GM18505 (cell line): ENCODE measurements around the gene NOPCHAP1.
"Not testable (repeated sequence)": the region's sequence is repeated elsewhere in the genome, so short reads cannot be mapped to it uniquely, and the experiment has no call there.

Experiments
- ATAC-seq: cut with Tn5 transposase; IDR thresholded peaks from one replicate; pipeline ENCODE4 v1.9.1; 2021; ENCODE audit not compliant: unreplicated experiment
- POLR2A ChIP-seq: IDR thresholded peaks from 4 replicates; pipeline ENCODE4 v1.6.1; 2011; ENCODE audit warnings: borderline replicate concordance; ENCODE audit not compliant: insufficient read depth, insufficient read length; ENCODE audit errors: extremely low read depth

NOPCHAP1 gene

DNA sequence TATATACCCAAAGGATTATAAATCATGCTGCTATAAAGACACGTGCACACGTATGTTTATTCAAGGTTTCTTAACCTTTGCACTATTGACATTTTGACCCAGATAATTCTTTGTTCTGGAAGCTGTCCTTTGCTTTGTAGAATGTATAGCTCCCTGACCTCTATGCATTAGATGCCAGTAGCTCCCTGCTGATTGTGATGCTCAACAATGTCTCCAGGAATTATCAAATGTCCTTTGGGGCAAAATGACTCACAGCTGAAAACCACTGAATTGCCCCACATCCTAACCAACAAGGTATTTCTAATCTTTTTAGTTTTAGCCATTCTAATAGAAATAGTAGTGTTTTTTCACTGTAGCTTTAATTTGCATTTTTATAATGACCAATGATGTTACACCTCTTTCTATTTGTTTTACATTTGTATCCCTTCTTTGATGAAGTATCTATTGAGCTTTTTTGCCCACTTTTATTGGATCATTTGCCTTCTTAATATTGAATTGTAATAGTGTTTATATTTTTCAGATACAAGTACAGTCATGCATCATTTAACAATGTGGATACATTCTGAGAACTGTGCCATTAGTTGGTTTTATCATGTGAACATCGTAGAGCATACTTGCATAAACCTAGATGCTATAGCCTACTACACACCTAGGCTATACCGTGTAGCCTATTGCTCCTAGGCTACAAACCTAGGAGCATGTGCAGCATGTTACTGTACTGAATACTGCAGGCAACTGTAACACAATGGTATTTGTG, 10.4 kb upstream of the NOPCHAP1 start:
- no peak for ATAC-seq
- TF ChIP-seq POLR2A = no peak

DNA sequence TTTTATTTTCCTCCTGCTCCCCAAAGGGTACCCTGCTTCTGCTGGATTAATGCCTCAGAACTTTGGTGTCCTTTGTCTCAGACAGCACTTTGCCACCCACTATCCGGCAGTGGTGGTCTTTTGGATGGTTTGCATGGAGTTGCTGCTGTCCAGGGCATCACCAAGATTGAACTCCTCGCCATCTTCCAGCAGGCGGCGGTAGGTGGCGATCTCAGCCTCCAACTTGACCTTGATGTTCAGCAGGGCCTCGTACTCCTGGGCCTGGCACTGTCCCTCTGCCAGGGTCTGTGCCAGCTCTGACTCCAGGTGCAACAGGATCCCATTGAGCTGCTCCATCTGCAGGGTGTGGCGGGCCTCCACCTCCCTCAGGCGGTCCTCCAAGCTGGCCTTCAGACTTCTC, 9.4 kb upstream of the NOPCHAP1 start:
- no peak for TF ChIP-seq POLR2A

DNA sequence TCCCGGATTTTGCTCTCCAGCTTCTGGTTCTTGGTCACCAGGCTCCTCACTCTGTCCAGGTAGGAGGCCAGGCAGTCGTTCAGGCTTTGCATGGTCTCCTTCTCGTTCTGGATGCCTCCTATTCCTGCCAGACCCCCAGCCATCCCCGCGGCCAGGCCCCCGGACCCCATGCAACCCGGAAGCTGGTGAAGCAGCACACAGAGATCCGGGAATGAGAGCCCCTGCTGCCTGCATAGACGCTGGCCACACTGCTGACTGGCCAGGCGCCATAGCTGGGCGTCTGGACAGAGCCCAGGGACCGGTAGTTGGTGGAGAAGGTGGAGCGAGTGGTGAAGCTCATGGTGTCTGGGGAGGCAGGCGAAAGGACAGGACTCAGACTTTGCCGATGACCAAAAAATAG, 8.4 kb upstream of the NOPCHAP1 start:
- not testable (repeated sequence) for ATAC-seq

More for the DNA sequence above, 9.4 kb upstream of the NOPCHAP1 start:
- no peak for ATAC-seq

DNA sequence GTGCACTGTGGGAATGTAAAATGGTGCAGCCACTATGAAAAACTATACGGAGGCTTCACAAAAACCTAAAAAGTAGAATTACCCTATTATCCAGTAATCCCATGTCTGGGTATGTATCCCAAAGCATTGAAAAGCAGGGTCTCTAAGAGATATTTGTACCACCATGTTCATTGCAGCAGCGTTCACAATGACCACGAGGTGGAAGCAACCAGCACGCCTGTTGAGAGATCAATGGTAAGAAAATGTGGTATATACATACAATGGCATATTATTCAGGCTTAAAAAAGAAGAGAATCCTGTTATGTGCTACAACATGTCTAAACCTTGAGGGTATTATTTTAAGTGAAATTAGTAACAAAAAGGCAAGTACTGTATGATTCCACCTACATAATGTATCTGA, 910 bp upstream of the NOPCHAP1 start:
- no peak for TF ChIP-seq POLR2A
- ATAC-seq = no peak

DNA sequence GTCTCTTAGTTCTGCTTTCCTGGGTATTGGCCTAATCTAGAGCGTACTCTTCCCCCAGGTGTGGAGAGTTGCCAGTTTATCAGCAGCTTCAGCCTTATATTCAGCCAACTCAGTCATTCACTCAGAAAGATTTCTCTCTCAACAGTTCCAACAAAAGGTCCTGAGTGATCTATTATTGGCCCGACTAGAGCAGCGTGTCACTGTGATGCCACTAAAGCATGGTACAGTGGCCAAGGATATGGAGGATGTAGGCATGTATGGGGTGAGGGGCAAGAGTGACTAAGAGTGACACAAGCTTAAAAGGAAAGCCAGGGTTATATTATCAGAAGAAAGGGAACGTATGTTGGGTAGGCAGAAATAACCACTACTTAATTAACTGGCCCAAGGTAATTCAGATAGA, 4.8 kb downstream of the NOPCHAP1 start:
- ATAC-seq = no peak

DNA sequence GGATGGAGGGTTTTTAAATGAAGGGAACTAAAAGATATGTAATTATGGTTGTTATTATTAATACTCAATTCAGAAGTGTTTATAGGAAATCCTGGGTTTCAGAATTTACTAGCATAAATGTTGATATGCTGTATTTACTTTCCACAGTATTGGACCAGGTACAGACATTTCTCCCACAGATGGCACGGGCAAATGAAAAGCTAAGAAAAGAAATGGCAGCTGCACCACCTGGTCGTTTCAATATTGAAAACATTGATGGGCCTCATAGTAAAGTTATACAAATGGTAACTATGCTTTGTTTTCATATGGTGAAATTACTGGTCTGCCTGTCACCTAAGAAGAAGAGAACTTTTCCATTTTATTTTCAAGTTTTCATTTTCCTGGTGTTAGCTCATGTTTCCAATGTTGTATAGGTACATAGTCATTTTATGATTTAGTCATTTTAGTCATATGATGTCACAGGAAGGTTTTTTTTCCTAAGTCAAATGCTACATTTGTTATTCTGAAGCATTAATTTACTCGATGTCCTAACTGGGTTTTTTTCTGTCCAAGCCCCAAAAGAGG, 5.5 kb downstream of the NOPCHAP1 start:
- TF ChIP-seq POLR2A = no peak
- no peak for ATAC-seq

More for the DNA sequence above, 4.8 kb downstream of the NOPCHAP1 start:
- no peak for TF ChIP-seq POLR2A

DNA sequence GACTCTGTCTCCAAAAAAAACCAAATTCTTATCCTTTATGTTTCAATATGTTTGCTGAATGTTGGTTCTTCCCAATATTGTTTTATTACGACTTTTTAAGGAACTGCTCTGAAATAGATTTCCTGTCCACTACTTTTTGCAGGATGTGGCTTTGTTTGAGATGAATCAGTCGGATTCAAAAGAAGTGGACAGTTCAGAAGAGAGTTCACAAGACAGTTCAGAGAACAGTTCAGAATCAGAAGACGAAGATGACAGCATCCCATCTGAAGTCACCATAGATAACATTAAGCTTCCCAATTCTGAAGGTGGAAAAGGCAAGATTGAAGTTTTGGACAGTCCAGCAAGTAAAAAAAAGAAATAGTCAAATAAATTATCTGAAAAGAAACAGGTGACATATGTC, 8.2 kb downstream of the NOPCHAP1 start:
- no peak for TF ChIP-seq POLR2A
- no peak for ATAC-seq

DNA sequence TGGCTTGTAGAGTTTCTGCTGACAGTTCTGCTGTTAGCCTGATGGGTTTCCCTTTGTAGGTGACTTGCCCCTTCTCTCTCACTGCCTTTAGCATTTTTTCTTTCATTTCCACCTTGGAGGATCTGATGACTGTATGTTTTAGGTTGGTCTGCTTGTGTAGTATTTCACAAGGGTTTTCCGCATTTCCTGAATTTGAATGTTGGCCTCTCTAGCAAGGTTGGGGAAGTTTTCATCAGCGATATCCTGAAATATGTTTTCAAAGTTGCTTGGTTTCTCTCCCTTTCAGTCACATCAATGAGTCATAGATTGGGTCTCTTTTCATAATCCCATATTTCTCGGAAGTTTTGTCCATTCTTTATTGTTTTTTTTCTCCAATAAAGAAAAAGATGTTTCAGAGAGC, 11.4 kb downstream of the NOPCHAP1 start:
- TF ChIP-seq POLR2A = no peak
- ATAC-seq = no peak

DNA sequence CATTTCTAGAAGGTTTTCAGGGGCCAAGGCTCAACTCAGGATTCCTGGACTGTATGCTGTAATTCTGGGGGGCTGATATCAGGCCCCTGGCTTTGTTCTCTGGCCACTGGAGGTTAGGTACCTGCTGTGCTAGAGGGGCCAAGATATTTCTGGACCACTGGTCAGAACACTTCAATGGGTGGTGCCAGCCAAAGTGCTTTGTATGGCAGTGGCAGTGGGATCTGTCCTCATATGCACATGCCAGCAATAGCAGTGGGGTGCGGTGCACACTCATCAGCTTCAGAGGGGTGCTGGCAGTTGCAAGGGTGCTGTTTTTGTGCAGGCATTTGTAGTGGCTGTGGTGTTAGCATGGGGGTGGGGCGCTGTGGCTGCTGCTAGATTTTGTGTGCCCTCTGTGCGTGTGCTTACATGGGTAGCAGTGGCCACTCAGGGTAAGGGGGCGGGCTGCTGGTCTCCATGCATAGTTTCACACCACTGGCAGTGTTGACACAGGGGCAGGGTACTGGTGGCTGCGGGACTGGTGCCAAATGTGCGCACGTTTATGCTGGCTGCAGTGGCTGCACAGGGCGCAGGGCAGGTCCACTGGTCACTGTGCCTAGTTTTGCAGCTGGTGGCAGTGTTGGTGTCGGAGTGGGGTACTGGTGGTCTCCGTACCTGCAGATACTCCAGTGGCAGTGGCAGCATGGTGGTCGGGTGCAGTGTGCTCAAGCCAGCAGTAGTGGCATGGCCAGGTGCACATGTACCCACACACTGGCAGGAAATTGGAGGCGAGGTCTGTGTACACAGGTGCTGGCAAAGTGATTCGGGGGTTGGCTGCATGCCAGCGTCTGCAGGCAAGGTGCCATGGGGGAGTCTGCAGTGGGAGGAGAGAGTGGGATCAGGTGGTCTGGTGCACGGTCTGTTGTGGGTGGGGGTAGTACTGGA, 12.6 kb downstream of the NOPCHAP1 start:
- no peak for TF ChIP-seq POLR2A
- no peak for ATAC-seq

DNA sequence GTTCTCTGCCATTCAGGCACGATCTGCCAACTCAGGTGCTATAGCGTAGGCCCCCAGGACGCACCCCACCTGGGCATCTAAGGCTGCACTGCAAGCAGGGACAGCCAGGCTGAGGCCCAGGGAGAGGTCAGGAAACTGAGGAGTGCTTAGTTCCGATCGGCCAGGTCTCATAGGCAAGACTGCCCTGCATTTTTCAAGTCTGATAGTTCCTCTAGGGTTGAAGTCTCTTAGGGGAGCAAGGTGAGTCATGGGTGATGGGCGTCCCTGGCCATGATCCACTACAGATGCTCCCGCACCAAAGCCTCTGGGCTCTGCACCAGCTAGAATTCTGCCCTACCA, 13.2 kb downstream of the NOPCHAP1 start:
- no peak for ATAC-seq
- no peak for TF ChIP-seq POLR2A

DNA sequence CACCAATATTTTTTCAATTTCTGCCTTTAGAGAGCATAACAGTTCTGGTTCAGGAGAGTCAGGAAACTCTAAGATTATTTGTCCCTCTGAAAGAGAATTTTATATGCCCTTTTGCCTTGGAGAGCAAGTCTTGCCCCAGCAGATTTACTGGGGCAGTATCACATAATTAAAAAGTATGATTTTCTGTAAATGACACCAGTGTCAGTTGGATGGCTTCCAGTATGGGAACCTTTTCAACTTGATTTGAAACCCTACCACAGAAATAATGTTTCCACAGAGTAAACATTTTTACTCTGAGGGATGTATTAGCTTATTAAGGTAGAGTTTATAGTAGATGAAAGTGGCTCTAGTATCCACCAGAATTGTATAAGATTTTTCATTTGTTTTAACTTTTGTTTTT, 15.4 kb downstream of the NOPCHAP1 start:
- TF ChIP-seq POLR2A = no peak

DNA sequence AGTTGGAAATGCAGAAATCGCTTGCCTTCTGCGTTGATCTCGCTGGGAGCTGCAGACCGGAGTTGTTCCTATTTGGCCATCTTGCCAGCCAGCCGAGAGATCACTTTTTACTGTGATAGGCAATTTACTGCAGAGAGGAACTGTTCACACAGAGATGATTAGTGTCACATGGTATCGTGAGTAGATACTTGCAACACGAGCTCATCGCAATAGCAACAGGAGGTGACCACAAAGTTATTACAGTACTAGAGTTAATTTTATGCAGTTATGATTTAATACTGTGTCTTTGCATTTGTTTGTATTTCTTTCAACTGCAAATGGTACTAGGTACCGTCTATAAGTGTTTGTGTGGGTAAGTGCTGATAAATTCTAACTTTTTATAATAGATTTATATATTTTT, 27.8 kb downstream of the NOPCHAP1 start:
- no peak for ATAC-seq
- no peak for TF ChIP-seq POLR2A

More for the DNA sequence above, 15.4 kb downstream of the NOPCHAP1 start:
- no peak for ATAC-seq

DNA sequence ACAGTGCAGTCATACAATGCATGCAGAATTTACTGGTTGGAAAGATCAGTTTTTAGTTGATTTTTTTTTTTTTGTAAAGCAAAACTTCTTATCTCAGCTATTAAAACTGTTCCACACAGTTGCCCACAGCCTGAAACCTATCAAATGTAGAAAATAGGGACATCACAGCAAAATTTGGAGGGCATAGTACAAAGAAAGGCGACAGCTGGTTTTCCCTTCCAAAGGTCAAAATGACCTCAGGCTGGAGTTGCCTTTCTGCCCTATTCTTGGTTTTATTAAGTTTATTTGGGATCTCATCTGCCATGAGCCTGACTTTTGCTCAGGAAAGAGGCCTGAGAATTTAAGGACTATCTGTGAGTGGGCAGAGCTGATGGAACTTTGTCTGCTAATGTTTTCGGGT, 28.5 kb downstream of the NOPCHAP1 start:
- TF ChIP-seq POLR2A = no peak
- no peak for ATAC-seq

DNA sequence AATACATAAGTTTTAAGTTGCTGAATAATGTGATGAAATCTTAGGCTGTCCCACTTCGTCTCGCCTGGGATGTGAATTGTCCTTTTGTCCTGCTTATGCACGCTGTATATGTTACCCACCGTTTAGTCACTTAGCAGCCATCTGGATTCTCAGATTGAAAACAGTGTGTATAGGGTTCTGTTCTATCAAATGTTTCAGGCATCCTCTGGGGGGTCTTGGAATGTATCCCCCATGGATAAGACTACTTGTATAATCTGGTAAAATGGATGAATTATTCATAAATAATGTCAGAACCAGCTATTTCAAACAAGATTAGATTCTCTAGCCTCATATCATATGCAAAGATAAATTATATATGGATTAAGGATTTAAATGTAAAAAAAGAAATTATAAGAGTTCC, 29.4 kb downstream of the NOPCHAP1 start:
- no peak for ATAC-seq
- TF ChIP-seq POLR2A = no peak
